SU-DHL-6 (cell line): ENCODE results near the gene POGLUT3.

Experiments
- H2AFZ ChIP-seq: fragments of 200-600 bp; sonication (generic); 2 replicates; pipeline ENCODE4 v1.6.1; 2014; ENCODE audit warnings: low read depth, mild to moderate bottlenecking, moderate library complexity, mixed read lengths, antibody characterized with exemption, low read length; ENCODE audit not compliant: severe bottlenecking
- H3F3A ChIP-seq: fragments of 200-600 bp; shearing (Covaris generic); 2 replicates; pipeline ENCODE4 v1.6.0; 2016; ENCODE audit warnings: antibody characterized with exemption, mild to moderate bottlenecking; ENCODE audit not compliant: insufficient read depth
- H3K27ac ChIP-seq: fragments of 200-600 bp; sonication (generic); 2 replicates; pipeline ENCODE4 v1.5.1; 2016; ENCODE audit warnings: low read depth, mild to moderate bottlenecking, low read length, moderate library complexity, mixed read lengths
- H3K27me3 ChIP-seq: fragments of 200-600 bp; sonication (generic), shearing (Covaris generic); 2 replicates; pipeline ENCODE4 v1.6.0; 2014; ENCODE audit warnings: mild to moderate bottlenecking, low read length
- H3K36me3 ChIP-seq: fragments of 200-600 bp; sonication (generic); 2 replicates; pipeline ENCODE4 v1.6.1; 2014; ENCODE audit warnings: mild to moderate bottlenecking, low read length, mixed read lengths
- H3K4me2 ChIP-seq: fragments of 300-600, 200-600 bp; shearing (Covaris generic), sonication (generic); 2 replicates; pipeline ENCODE4 v1.6.0; 2014; ENCODE audit warnings: low read length, low read depth, mild to moderate bottlenecking; ENCODE audit not compliant: poor library complexity, severe bottlenecking
- H3K4me3 ChIP-seq: fragments of 200-600 bp; sonication (generic); 2 replicates; pipeline ENCODE4 v1.5.1; 2014; ENCODE audit warnings: antibody characterized with exemption, low read length, mild to moderate bottlenecking, mixed read lengths; ENCODE audit not compliant: insufficient read depth, poor library complexity, severe bottlenecking
- H3K79me2 ChIP-seq: fragments of 200-600 bp; sonication (generic); 2 replicates; pipeline ENCODE4 v1.6.1; 2014; ENCODE audit warnings: mild to moderate bottlenecking, low read length, moderate library complexity; ENCODE audit not compliant: insufficient read depth
- H3K9ac ChIP-seq: fragments of 200-600 bp; sonication (generic); 2 replicates; pipeline ENCODE4 v1.7.0; 2014; ENCODE audit warnings: mild to moderate bottlenecking, low read length
- H3K9me2 ChIP-seq: fragments of 200-600 bp; sonication (generic); replicated peaks from 2 replicates; pipeline ENCODE4 v1.6.1; 2014; ENCODE audit warnings: low read length; ENCODE audit not compliant: insufficient read depth
- H3K9me3 ChIP-seq: fragments of 200-600 bp; sonication (generic); 2 replicates; pipeline ENCODE4 v1.6.1; 2014; ENCODE audit warnings: low read length, mixed read lengths; ENCODE audit not compliant: insufficient read depth
- H4K20me1 ChIP-seq: fragments of 200-600 bp; sonication (generic); 2 replicates; pipeline ENCODE4 v1.6.1; 2014; ENCODE audit warnings: low read depth, mild to moderate bottlenecking, antibody characterized with exemption, low read length, moderate library complexity, mixed read lengths
- CTCF ChIP-seq: fragments of 200-600 bp; sonication (generic); IDR thresholded peaks from one replicate; pipeline ENCODE4 v1.5.1; 2017; ENCODE audit warnings: antibody characterized with exemption, mild to moderate bottlenecking, low read length, moderate library complexity; ENCODE audit not compliant: insufficient read depth, poor library complexity, severe bottlenecking
- EZH2phosphoT487 ChIP-seq: fragments of 200-600 bp; sonication (generic), shearing (Covaris generic); conservative IDR thresholded peaks from 2 replicates; pipeline ENCODE4 v1.6.1; 2018; ENCODE audit warnings: mild to moderate bottlenecking, antibody characterized with exemption, low read length, moderate library complexity, mixed read lengths

Gene POGLUT3

GRCh38 chr11:108500721-108501120, 2.5 kb upstream of the POGLUT3 start:
- H2AFZ ChIP-seq = no peak overlapping the region

GRCh38 chr11:108500169-108500568, 2.0 kb upstream of the POGLUT3 start:
- no peak overlapping the region for H3K27ac ChIP-seq
- no peak overlapping the region for H2AFZ ChIP-seq
- no peaks in the 10 kb centered on the region for H3K79me2 ChIP-seq
- no peaks in the 10 kb centered on the region for H3F3A ChIP-seq
- H3K36me3 ChIP-seq = no peaks in the 10 kb centered on the region
- no peaks in the 10 kb centered on the region for H3K27me3 ChIP-seq
- H4K20me1 ChIP-seq = no peaks in the 10 kb centered on the region
- TF ChIP-seq CTCF (no peak), EZH2phosphoT487 (no peak)
- H3K4me2 ChIP-seq = no peak overlapping the region
- H3K4me3 ChIP-seq = no peak overlapping the region
- H3K9ac ChIP-seq = no peak overlapping the region
- H3K9me2 ChIP-seq = no peaks in the 10 kb centered on the region
- no peaks in the 10 kb centered on the region for H3K9me3 ChIP-seq

More at GRCh38 chr11:108500721-108501120, 2.5 kb upstream of the POGLUT3 start:
- Histone ChIP-seq H3K9me2 (no peaks in the 10 kb centered on the region), H3K9me3 (no peaks in the 10 kb centered on the region), H3K9ac (no peak overlapping the region), H3K36me3 (no peaks in the 10 kb centered on the region), H3K4me3 (no peak overlapping the region), H3F3A (no peaks in the 10 kb centered on the region), H3K4me2 (no peak overlapping the region), H4K20me1 (no peaks in the 10 kb centered on the region), H3K27me3 (no peaks in the 10 kb centered on the region), H3K79me2 (no peaks in the 10 kb centered on the region), H3K27ac (no peak overlapping the region)
- TF ChIP-seq EZH2phosphoT487 (no peak), CTCF (no peak)

GRCh38 chr11:108498816-108499408, 728 bp upstream of the POGLUT3 start:
- no peak overlapping the region for H3K4me3 ChIP-seq
- no peaks in the 10 kb centered on the region for H3K79me2 ChIP-seq
- H3K27me3 ChIP-seq = no peaks in the 10 kb centered on the region
- no peaks in the 10 kb centered on the region for H3K36me3 ChIP-seq
- H3K27ac ChIP-seq = no peak overlapping the region
- no peaks in the 10 kb centered on the region for H3K9me2 ChIP-seq
- TF ChIP-seq EZH2phosphoT487 = no peak
- no peak for TF ChIP-seq CTCF
- H3K9ac ChIP-seq = no peak overlapping the region; the same call in 1 of the 2 replicates
- peak overlapping the region; percentile 32 for H3K4me2 ChIP-seq
- no peaks in the 10 kb centered on the region for H3K9me3 ChIP-seq
- H2AFZ ChIP-seq = no peak overlapping the region
- no peaks in the 10 kb centered on the region for H3F3A ChIP-seq
- no peaks in the 10 kb centered on the region for H4K20me1 ChIP-seq
